ENCODE data around the gene PSMG4. TPM values are rescaled to one million over a fixed set of nuclear protein-coding genes. Genes with fewer than 3 reads are reported as not detected.

Gene PSMG4
- total RNA-seq, 1 experiment from 2014 or later = 35.0 TPM

- Histone ChIP-seq H2AFZ (ENCODE audit: low read depth, low read length, poor library complexity, severe bottlenecking) (no peak overlapping the region), H3K9me2 (ENCODE audit: insufficient read depth) (no peaks in the 10 kb centered on the region), H3K9me3 (ENCODE audit: control insufficient read depth in 1 of 2, insufficient read depth in 1 of 2, low read depth in 1 of 2, low read length in 2 of 2) (no peaks in the 10 kb centered on the region), H3K9ac (ENCODE audit: low read length) (no peak overlapping the region), H3K36me3 (ENCODE audit: control insufficient read depth in 1 of 2, insufficient read depth in 2 of 2, low read length in 2 of 2) (no peaks in the 10 kb centered on the region), H3K27me3 (ENCODE audit: insufficient read depth, low read length) (no peaks in the 10 kb centered on the region), H3K4me2 (ENCODE audit: low read length) (no peak overlapping the region), H3K4me1 (ENCODE audit: control insufficient read depth in 1 of 2, insufficient read depth in 2 of 2, low read length in 2 of 2) (peaks cover 0 to 5% of the 10 kb centered on the region in 2 experiments; a peak in 1 of 4 replicates), H3K27ac (ENCODE audit: low read depth, low read length) (no peak overlapping the region), H4K20me1 (ENCODE audit: insufficient read depth) (no peaks in the 10 kb centered on the region), H3K79me2 (ENCODE audit: insufficient read depth, low read length) (no peaks in the 10 kb centered on the region), H3K4me3 (replicated peaks in 1 of 2; ENCODE audit: low read depth in 1 of 2, low read length in 2 of 2) (no peak overlapping the region)
- ChIA-PET POLR2A (interaction anchor here (1.1 kb wide), 1 partner anchor 83 kb away, joined by 4 read pairs; no protein-coding TSS in a partner anchor), RAD21 (ENCODE audit: low non-redundant PET in 1 of 2, low total read pairs in 2 of 2, uncharacterized antibody in 2 of 2, unreplicated experiment in 2 of 2) (no interaction called here), CTCF (interaction anchor here (0.8 kb wide), 1 partner anchor 13 kb away, joined by 3 read pairs; no protein-coding TSS in a partner anchor)
- TF ChIP-seq ZNF274 (IDR thresholded peaks at IDR 0.05; ENCODE audit: low read depth, low read length) = no peak
- TF ChIP-seq SRF (IDR thresholded peaks at IDR 0.05; ENCODE audit: low read depth) = no peak
- TF ChIP-seq, protein P1, sequence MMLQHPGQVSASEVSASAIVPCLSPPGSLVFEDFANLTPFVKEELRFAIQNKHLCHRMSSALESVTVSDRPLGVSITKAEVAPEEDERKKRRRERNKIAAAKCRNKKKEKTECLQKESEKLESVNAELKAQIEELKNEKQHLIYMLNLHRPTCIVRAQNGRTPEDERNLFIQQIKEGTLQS (IDR thresholded peaks at IDR 0.05) = no peak
- no peak for TF ChIP-seq YY1 (IDR thresholded peaks at IDR 0.05; ENCODE audit: extremely low read depth, insufficient replicate concordance, low read depth, low read length)
- no peak for TF ChIP-seq ELF1 (IDR thresholded peaks at IDR 0.05; ENCODE audit: borderline replicate concordance, low read depth)
- TF ChIP-seq JUND (IDR thresholded peaks at IDR 0.05) = no peak
- TF ChIP-seq CEBPB (IDR thresholded peaks at IDR 0.05; ENCODE audit: low read depth) = no peak
- TF ChIP-seq SIN3A (IDR thresholded peaks at IDR 0.05; ENCODE audit: low read depth) = no peak
- TF ChIP-seq EZH2phosphoT487 (IDR thresholded peaks at IDR 0.05; ENCODE audit: borderline replicate concordance) = no peak
- TF ChIP-seq, protein P2, sequence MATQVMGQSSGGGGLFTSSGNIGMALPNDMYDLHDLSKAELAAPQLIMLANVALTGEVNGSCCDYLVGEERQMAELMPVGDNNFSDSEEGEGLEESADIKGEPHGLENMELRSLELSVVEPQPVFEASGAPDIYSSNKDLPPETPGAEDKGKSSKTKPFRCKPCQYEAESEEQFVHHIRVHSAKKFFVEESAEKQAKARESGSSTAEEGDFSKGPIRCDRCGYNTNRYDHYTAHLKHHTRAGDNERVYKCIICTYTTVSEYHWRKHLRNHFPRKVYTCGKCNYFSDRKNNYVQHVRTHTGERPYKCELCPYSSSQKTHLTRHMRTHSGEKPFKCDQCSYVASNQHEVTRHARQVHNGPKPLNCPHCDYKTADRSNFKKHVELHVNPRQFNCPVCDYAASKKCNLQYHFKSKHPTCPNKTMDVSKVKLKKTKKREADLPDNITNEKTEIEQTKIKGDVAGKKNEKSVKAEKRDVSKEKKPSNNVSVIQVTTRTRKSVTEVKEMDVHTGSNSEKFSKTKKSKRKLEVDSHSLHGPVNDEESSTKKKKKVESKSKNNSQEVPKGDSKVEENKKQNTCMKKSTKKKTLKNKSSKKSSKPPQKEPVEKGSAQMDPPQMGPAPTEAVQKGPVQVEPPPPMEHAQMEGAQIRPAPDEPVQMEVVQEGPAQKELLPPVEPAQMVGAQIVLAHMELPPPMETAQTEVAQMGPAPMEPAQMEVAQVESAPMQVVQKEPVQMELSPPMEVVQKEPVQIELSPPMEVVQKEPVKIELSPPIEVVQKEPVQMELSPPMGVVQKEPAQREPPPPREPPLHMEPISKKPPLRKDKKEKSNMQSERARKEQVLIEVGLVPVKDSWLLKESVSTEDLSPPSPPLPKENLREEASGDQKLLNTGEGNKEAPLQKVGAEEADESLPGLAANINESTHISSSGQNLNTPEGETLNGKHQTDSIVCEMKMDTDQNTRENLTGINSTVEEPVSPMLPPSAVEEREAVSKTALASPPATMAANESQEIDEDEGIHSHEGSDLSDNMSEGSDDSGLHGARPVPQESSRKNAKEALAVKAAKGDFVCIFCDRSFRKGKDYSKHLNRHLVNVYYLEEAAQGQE (IDR thresholded peaks at IDR 0.05; ENCODE audit: low read depth) = no peak
- no peak for TF ChIP-seq RAD21 (IDR thresholded peaks at IDR 0.05; ENCODE audit: low read depth)
- no peak for ATAC-seq
- BruUV-seq (replicated peaks) = no TSS peak
- DNase-seq (ENCODE audit: low read depth, low spot score) = no peak
- intact Hi-C loops (cut with micrococcal nuclease) = no loop called here
Observed at GRCh38 chr6:3237761-3238662, 20.7 kb upstream of the PSMG4 start.
